HG02840 (cell line): ENCODE results near the gene SH3TC2.

ENCODE experiments used
- ATAC-seq: cut with Tn5 transposase; IDR thresholded peaks from one replicate; pipeline ENCODE4 v1.9.1; 2021; ENCODE audit warnings: mild to moderate bottlenecking, moderate library complexity, moderate number of reproducible peaks; ENCODE audit not compliant: unreplicated experiment, low FRiP score

Gene SH3TC2

DNA sequence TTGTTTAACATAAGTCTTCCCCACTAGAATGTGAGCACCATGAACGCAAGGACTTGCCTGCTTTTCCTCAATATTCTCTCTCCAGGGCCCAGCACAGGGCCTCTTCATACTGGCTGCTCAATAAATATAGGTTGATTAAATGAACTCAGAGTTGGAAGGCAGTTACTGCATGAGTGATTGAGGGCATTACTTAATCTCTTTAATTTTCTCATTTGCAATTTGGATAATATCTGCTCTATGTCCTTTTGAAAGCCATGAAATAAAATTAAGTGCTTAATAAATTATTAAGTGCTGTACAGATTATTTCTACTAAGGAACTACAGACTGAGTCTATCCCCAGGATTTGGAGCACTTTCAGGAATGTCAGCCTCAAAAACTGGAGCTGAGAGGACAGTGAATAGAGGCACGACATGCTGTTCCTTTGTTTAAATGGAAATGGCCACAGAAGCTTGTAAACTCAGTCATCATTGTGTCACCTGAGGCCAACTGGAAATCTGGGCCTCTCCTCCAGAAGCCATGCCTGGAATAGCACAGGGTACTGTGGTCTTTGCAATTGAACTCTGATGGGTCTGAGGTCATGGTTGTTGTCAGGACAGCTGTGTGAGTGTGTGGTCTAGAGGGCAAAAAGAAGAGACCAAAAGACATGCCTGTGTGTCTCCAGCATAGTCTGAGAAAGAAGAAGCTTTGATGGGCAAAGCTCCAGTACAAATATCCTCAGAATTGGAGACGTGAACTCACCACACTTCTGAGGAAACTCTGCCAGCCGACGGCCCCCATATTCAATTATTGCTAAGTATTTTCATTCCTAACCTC, 86.1 kb downstream of the SH3TC2 start:
- no peak for ATAC-seq

DNA sequence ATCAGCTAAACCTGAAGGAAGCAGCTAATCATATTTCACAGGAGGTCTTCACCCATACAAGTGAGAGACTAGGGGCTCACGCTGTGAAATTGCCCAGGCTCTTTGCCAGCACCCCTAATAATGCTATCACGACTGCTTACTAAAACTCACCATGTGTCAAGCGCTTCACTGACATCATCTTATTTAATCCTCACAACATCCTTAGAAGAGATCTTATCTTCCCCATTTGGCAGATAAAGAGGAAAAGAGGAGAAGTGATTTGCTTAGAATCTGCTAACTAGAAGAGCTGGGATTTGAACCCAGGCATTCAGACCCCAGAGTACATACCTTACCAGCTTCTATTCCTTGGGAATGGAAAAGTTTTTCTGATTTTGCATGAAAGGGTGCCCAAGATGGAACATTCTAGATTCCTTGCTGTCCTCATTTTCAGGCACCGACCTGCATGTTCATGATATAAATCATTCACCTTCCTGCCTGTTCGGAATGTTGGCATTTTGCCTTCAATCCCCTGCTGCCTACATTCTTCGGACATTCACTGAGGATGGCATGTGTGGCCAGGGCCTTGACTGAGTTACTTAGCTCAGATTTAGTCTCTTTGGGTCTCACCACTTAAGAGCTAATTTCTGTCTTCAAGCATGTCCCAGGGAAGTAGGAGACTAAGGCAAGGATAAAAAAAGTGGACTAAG, 88.1 kb downstream of the SH3TC2 start:
- ATAC-seq: no peak

DNA sequence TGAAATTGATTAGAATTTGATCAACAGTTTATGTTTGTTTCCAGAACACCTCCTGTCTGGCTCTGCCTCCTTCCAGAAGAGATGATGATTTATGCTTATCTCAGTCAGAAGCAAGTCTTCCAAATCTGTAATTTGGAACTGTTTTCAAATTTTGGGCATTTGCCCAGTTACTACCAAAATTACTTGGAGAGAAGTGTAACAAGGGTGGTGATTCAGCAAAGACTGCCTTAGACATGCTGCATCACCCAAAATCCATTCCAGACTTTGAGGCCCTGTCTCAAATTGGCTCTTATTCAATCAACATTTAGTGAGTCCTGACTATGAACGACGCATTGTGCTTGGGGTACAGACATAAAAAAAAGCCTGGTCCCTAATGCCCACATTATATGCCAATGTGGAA, 89.4 kb downstream of the SH3TC2 start:
- no peak for ATAC-seq

DNA sequence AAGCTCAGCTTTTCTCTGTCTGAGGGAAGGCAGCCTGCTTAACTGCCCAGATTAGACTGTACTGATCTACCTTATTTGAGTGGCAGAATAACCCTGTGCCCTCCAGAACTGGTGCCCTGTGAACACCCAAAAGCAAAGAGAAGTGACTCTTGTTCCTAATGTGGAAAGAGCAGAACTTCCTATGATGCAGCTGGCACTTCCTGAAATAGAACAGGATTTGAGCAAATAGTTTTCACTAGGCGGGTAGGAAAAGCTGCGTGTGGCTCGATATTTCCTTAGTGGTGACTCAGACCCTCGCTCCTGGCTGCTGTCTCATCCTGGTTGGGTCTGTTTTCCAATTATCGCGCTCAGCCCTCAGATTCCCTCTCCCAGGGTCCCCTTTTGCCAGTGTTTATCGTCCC, 89.9 kb downstream of the SH3TC2 start:
- ATAC-seq: no peak

DNA sequence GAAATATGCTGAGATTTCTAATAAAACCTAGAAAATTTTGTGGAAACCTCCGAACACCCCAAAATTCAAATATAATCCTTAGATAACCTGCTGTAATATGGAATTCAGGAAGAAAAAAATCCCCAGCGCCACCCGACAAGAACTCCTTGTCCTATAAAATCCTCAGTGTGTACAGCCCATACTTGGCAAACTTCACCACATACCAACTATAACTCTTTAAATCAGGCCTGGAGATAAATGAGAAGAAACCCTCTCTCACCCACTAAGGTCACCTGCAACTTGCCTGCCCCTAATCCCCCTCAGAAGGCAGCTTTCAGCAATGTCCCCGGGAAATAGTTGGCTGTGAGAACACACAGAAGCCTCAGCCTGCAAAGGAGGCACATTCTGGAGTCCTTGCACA, 90.5 kb downstream of the SH3TC2 start:
- no peak for ATAC-seq

DNA sequence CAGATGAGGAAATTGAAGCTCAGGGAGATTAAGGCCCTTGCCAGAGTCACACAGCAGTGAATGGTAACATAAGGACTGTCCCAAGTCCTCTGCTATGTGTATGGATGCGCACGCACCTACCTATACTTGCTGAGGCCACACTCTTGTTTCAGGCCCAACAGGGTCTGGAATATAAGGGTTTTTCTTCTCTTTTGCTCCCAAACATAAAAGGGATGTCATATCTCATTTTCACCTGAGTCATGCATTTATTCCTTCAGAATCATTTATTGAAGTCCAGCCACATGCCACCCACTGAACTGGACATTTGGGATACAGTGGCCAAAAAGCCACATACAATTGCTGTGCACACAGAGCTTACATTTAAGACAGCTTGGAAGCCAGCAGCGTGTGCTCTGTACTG, 92.0 kb downstream of the SH3TC2 start:
- no peak for ATAC-seq

DNA sequence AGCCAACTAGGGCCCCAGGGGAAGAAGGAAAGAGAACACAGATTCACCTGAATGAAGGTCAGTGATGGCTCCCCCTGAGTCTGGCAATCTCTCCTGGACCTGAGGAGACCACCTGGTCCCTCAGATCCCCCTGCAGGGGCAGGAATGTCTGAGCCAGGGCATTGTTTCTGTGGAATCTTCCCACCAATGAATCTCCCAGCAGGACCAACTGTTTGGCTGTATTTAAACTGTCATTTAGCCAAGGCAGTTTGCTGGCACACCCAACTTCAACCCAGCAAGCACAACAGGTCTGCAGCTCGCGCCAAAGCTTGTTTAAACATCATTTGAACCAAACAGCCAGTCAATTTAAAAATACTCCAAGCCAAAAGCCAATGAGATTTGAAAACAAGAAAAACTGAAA, 92.6 kb downstream of the SH3TC2 start:
- ATAC-seq: no peak

DNA sequence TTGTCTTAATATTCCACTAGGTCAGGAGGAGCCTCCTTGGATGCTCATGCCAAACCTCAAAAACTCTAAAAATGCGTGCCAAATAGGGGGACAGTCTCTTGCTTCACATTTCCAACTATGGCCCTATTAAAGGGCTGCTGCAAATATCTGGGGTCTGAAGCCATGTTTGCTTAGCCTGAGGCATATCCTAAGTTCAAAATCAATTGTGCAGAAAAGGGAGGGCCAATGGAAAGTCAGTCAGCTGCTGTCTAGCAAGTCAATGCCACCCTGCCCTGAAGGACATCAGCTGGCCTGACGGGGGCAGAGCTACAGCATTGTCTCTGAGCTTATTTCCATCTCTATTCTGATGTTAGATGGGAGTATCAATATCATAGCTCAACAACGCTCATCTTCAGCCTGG, 93.6 kb downstream of the SH3TC2 start:
- no peak for ATAC-seq

DNA sequence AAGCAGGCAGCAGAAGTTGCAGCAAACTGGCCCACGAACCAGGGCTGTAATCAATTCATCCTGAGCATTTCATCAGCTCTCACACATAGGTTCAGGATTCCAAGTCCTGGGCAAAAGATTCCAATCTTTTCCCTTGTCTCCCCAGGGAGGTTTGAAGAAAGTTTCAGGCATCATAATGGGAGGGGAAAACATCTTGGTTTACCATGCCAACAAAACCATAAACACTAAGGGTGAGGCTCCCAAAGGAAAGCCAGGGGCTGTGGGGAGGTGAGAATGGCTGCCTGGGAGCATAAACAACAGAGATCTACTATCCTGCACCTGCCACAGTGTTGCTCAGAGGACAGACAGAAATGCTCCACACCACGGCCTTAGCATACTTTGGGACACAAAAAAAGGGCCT, 94.6 kb downstream of the SH3TC2 start:
- no peak for ATAC-seq

DNA sequence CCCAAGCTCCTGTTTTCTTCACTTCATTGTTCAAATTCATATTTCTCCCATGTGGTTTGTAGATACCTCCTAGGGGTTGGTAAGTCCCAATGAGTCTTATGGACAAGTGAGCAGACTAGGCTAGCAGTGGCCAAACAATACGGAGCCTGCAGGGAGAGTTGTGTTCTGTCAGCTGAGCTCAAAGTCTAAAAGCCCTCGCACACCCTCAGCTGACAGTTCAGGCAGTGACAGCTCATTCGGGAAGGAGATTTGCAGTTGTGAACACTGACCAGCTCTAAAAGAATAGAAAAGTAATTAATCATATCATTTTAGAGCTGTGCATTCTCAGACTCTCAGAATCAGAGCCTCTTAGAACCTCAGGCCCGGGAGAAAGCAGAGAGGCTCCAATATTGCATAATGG, 95.1 kb downstream of the SH3TC2 start:
- no peak for ATAC-seq

DNA sequence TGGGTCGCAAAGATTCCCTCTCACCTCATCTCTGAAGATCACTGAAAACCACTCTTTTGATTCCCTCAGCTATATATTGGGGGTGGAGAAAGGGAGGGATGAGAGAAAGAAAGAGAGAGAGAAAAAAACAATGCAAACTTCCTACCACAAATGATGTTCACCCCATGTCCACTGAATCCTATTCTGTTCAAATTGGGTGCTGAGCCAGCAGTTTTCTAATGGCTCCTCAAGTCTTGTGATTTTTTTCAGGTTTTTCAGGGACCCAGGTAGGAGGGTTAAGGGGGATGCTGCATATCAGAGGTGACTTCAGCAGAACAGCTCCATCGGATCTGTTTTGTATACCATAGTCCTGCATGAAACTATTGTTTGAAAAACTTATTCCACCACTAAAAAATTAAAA, 95.9 kb downstream of the SH3TC2 start:
- no peak for ATAC-seq

DNA sequence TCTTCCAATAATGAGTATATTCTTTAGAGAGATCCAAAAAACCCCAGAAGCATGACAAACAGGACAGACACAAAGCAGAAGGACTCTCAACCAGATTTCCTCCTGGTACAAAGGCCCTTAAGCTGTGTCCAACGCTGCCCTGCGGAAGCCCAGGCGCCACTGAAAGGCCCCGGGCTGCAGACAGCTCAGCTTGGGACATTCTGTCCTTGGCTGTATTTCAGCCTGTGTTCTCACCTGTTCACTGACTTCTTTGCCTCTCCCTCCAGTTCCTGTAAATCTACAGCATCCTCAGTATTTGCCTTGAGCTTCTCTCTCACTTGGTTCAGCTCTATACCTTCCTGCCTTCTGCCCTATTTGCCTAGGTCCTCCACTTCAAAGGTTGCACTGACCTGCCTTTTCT, 96.5 kb downstream of the SH3TC2 start:
- ATAC-seq: no peak

DNA sequence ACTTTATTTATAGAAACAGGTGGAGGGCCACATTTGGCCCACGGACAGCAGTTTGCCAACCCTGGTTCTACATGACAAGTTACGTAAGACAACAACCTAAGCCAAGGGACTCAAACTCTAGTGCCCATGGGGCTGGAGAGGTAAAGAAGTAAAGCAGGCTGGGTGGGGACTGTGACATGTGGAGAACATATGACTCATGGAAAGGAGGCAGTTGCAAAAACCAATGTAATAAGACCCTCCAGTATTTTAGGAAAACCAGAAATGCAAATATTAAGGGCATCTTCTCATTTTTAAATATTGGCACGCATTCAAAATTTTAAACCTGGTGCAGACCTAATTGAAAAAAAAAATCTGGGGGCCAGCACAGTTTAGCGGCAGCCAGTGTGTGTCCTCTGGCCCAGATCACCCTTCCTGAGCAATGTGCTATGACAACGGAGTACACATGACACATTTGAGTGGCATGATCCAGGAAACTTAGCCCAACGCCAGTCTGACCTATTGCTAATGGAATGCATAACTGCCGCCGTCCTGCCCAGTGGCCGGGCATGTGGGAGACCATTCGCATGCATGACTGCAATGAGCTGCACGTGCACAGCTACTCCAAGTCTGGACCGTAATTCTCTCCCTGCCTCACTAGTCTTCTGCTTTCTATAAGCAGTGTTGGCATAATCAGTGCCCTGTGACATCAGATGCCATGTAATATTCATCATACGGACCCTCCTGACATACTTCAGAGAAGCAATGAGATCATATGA, 97.2 kb downstream of the SH3TC2 start:
- no peak for ATAC-seq

DNA sequence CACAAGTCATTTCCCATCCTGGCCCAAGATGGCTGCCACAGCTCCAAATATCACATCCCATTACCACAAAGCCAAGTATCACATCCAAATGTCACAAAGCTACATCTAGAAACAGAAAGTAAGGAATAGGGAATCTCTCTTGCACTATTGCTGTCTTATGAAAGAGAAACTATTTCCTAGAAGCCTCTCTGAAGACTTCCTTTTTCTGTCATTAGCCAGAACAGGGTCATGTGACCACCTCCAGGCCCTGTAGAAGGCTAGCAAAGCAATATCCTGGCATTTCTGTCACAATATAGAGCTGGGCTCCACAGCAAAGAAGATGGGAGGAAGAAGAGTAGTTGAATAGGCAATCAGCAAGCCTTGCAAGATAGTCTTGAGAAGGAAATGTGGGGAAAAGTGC, 99.2 kb downstream of the SH3TC2 start:
- ATAC-seq: no peak

DNA sequence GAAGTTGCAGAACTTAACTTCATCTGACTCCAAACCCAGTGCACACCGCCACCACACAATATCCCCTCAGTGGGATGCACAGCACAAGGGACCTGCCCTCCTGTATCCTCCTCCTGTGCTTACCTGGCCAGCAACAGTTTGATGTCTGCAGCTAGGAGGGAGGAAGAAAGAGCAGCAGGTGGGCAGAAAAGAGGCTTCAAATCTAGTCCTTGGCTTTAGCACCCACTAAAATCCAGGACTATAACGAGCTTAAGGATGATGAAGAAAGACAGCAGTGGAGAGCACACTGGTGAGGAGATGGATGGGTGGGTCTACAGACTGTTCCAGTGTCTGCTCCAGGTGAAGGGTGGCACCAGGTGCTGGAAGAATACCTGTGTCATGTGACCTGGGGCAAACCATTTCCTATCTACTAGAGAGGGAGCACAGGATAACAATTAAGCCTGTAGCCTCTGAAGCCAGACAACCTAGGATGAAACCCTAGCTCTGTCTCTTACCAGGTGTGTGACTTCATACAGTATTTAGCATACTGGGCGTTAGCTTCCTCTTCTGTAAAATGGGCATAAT, 100.0 kb downstream of the SH3TC2 start:
- no peak for ATAC-seq

DNA sequence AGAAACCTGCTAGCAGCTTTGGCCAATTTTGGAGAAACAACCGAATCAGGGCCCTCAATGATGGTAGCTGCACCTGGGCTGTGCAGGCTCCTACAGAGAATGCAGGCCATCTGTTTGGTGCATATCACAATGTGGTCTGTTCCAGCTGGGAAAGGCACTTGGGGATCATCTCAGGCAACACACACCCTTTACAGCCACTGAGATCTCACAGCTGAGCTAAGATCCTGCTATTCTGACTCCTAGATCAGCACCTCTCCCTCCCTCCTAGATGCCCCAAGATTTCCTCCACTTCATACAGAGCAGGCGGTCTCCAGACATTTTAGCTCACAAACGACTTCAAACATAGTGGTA, 100.7 kb downstream of the SH3TC2 start:
- no peak for ATAC-seq

DNA sequence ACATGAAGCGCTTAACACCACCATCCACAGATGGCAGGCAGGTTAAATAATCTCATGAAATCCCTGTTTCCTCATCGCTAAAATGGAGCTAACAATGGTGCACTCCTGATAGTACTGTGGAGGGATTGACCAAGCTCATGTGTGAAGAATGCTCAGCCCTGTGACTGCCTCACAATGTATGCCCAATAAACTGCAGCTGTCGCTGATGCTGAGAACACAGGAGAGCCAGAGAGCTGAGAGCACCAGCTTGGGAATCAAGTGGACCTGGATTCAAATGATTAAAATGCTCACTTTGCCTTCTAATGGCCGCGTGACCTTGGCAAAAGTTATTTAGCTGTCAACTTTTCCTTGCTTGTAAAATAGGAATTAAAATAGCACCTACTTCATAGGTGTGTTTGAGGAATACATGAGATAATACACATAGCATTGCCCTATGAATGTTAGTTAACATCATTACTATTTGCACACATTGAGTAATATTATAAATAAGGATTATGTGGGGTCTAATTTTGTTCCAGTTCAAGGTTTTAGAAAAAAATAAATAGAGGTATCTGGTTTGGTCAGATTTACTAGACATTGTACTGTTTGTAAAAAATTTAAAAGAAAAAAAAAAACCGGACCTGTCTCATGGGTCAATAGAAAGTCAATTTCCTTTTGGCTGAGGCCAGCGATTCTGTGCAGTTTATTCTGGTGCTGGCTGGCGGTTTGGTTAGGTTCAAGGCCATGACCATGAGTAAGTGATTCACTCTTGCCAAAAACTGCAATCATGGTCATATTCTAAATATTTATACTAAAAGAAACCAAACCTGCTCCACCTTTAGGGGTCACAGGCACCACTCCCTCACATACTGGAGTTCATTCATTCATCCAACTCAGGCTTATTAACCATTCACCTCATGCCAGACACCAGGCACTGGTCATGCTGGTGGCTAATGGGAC, 101.3 kb downstream of the SH3TC2 start:
- no peak for ATAC-seq

DNA sequence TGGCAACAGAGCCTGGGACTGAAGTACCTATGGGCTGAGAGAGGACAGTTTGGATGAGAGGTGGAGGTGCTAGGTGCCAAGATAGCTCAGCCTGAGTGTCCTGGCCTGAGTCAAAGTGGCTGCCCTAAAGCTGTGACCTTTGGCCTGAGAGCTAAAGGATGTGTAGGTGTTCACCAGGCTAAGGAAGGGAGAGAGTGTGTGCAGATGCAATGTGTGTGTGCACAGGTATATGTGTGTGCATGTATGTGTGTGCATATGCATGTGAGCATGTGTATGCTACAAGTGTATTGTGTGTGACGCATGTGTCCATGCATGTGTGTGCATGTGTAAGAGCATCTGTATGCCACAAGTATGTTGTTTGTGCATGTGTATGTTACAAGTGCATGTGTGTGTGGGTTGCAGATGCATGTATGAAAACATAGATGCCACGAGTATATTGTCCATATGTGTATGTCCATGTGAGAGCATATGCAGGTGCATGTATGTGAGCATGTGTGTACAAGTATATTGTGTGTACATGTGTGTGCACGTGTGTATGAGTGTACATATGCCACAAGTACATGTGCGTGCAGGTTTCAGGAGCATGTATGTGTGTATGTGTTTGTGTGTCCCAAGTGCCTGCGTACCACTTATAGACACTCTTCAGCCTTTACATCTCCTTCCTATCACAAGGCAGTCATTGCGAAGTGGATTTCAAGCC, 102.6 kb downstream of the SH3TC2 start:
- no peak for ATAC-seq

DNA sequence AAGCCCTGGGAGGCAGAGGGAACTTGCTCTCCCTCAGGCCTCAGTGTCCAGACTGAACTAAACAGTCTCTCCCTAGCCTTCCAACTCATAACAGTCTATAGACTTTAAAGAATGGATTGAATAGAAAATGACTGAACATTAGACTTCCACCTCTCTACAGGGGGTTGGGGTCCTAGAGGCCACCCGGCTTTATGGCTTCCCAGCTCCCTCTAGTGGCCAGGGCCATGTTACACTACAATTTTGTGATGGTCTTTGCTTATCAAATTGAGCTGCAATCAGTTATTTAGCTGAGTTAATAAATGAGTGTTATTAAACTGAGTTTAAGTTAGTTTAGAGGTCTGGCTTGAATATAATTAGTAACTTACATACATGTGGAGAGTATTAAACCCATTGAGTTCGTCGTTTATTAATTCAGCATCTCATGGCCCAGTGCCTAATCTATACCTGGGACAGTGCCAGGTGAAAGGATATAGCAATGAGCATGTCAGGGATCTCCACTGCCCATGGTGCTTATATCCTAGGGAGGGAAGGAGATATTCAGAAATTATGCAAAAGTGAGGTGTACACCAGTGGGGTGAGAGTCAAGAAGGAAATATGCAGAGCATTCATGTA, 105.2 kb downstream of the SH3TC2 start:
- peak; percentile 55 for ATAC-seq
